ENCODE data around the gene PODXL2.

DNA sequence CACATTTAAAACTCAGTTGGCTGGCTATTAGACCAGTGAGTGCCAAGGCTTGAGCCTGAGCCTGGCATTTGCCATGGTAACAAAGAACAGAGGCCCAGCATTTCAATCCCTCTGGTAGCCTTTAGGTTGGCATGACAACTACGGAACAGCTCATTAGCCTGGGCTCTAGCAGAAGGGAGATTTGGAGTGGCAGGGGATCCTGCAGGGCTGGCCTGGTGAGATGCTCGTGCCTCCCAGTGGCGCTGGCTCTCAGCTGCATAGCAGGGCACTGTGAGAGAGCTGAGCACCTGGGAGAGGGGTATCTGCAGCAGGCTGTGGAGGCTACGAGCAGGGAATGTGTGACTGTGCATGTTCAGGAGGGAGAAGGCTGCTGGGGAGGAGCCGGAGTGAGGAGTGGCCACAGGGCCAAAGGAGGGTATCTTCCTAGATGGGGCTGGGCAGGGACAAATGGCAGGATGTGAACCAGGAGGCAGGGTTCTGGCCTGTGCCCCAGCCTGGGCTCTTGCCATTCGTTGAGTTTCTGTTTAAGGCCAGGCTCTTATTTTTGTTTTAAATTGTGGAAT is 38.2 kb downstream of the PODXL2 start:
- no peak for TF ChIP-seq CTCF (IDR thresholded peaks at IDR 0.05; ENCODE audit: insufficient read depth, low read length)
- TF ChIP-seq GABPA (IDR thresholded peaks at IDR 0.05; ENCODE audit: low read depth) = no peak
- no peak for TF ChIP-seq POLR2AphosphoS5 (IDR thresholded peaks at IDR 0.05; ENCODE audit: low read depth)

Measured in HL-60 (cell line).